ENCODE data around the gene TLE1.

The TLE1 gene

GRCh38 chr9:81682177-81682576, 7.2 kb downstream of the TLE1 start:
- ChIA-PET CTCF (interaction anchor here (0.6 kb wide), 1 partner anchor 1509 kb away, joined by 3 read pairs; no protein-coding TSS in a partner anchor), POLR2A (no interaction called here)
- 100% methylated on average over 4 of the region's 4 CpGs for WGBS (ENCODE audit: insufficient coverage)
- Histone ChIP-seq H3K27me3 (replicated peaks in 2 of 5; ENCODE audit: control insufficient read depth in 4 of 5, insufficient read depth in 5 of 5, low read length in 4 of 5) (peaks cover 7 to 33% (median 15%) of the 10 kb centered on the region in 5 experiments), H3K36me3 (ENCODE audit: control insufficient read depth in 4 of 4, insufficient read depth in 4 of 4, low read length in 3 of 4) (no peaks in the 10 kb centered on the region), H3K4me3 (ENCODE audit: control insufficient read depth in 1 of 7, extremely low read depth in 1 of 7, insufficient read depth in 4 of 7, low read depth in 2 of 7, low read length in 6 of 7) (peak overlapping the region in 2 of 7 experiments; percentile 26 to 44), H3K4me1 (ENCODE audit: control extremely low read depth in 1 of 4, control insufficient read depth in 4 of 4, insufficient read depth in 4 of 4, low read length in 3 of 4) (peaks cover 13 to 26% (median 21%) of the 10 kb centered on the region in 4 experiments), H3K27ac (ENCODE audit: insufficient read depth in 1 of 2, low read depth in 1 of 2, low read length in 2 of 2, poor library complexity in 1 of 2, severe bottlenecking in 2 of 2) (no peak overlapping the region), H3K9me3 (ENCODE audit: control extremely low read depth in 1 of 5, control insufficient read depth in 4 of 5, insufficient read depth in 2 of 5, low read depth in 1 of 5, low read length in 4 of 5) (no peaks in the 10 kb centered on the region)
- no peak for DNase-seq

GRCh38 chr9:81680506-81680905, 8.8 kb downstream of the TLE1 start:
- ChIA-PET CTCF (no interaction called here), POLR2A (no interaction called here)
- 100% methylated on average over 1 of the region's 1 CpG for WGBS (ENCODE audit: insufficient coverage)
- H3K27me3 ChIP-seq (replicated peaks in 2 of 5; ENCODE audit: control insufficient read depth in 4 of 5, insufficient read depth in 5 of 5, low read length in 4 of 5) = peaks cover 2 to 16% (median 5%) of the 10 kb centered on the region in 5 experiments
- H3K9me3 ChIP-seq (ENCODE audit: control extremely low read depth in 1 of 5, control insufficient read depth in 4 of 5, insufficient read depth in 2 of 5, low read depth in 1 of 5, low read length in 4 of 5) = no peaks in the 10 kb centered on the region
- peaks cover 5 to 19% (median 14%) of the 10 kb centered on the region in 4 experiments for H3K4me1 ChIP-seq (ENCODE audit: control extremely low read depth in 1 of 4, control insufficient read depth in 4 of 4, insufficient read depth in 4 of 4, low read length in 3 of 4)
- H3K27ac ChIP-seq (ENCODE audit: insufficient read depth in 1 of 2, low read depth in 1 of 2, low read length in 2 of 2, poor library complexity in 1 of 2, severe bottlenecking in 2 of 2) = no peak overlapping the region
- no peaks in the 10 kb centered on the region for H3K36me3 ChIP-seq (ENCODE audit: control insufficient read depth in 4 of 4, insufficient read depth in 4 of 4, low read length in 3 of 4)
- DNase-seq = no peak
- H3K4me3 ChIP-seq (ENCODE audit: control insufficient read depth in 1 of 7, extremely low read depth in 1 of 7, insufficient read depth in 4 of 7, low read depth in 2 of 7, low read length in 6 of 7) = no peak overlapping the region

GRCh38 chr9:81680006-81680405, 9.3 kb downstream of the TLE1 start:
- CTCF ChIA-PET = interaction anchor here (0.6 kb wide), 1 partner anchor 138 kb away, joined by 3 read pairs; no protein-coding TSS in a partner anchor
- no peak for DNase-seq
- POLR2A ChIA-PET = no interaction called here
- Histone ChIP-seq H3K36me3 (ENCODE audit: control insufficient read depth in 4 of 4, insufficient read depth in 4 of 4, low read length in 3 of 4) (no peaks in the 10 kb centered on the region), H3K9me3 (ENCODE audit: control extremely low read depth in 1 of 5, control insufficient read depth in 4 of 5, insufficient read depth in 2 of 5, low read depth in 1 of 5, low read length in 4 of 5) (no peaks in the 10 kb centered on the region), H3K4me3 (ENCODE audit: control insufficient read depth in 1 of 7, extremely low read depth in 1 of 7, insufficient read depth in 4 of 7, low read depth in 2 of 7, low read length in 6 of 7) (no peak overlapping the region), H3K27me3 (replicated peaks in 2 of 5; ENCODE audit: control insufficient read depth in 4 of 5, insufficient read depth in 5 of 5, low read length in 4 of 5) (peaks cover 2 to 11% (median 5%) of the 10 kb centered on the region in 5 experiments), H3K4me1 (ENCODE audit: control extremely low read depth in 1 of 4, control insufficient read depth in 4 of 4, insufficient read depth in 4 of 4, low read length in 3 of 4) (peaks cover 5 to 19% (median 14%) of the 10 kb centered on the region in 4 experiments), H3K27ac (ENCODE audit: insufficient read depth in 1 of 2, low read depth in 1 of 2, low read length in 2 of 2, poor library complexity in 1 of 2, severe bottlenecking in 2 of 2) (no peak overlapping the region)
- 84% methylated on average over 8 of the region's 9 CpGs for WGBS (ENCODE audit: insufficient coverage)

GRCh38 chr9:81678088-81678487, 11.3 kb downstream of the TLE1 start:
- H3K4me1 ChIP-seq (ENCODE audit: control extremely low read depth in 1 of 4, control insufficient read depth in 4 of 4, insufficient read depth in 4 of 4, low read length in 3 of 4) = peaks cover 5 to 16% (median 13%) of the 10 kb centered on the region in 4 experiments
- WGBS (ENCODE audit: insufficient coverage) = no CpG with 5 or more reads among the region's 1 CpG

GRCh38 chr9:81676395-81676794, 13.0 kb downstream of the TLE1 start:
- Histone ChIP-seq H3K27me3 (replicated peaks in 2 of 5; ENCODE audit: control insufficient read depth in 4 of 5, insufficient read depth in 5 of 5, low read length in 4 of 5) (peaks cover 0 to 2% (median 0%) of the 10 kb centered on the region in 5 experiments), H3K4me3 (ENCODE audit: control insufficient read depth in 1 of 7, extremely low read depth in 1 of 7, insufficient read depth in 4 of 7, low read depth in 2 of 7, low read length in 6 of 7) (no peak overlapping the region), H3K36me3 (ENCODE audit: control insufficient read depth in 4 of 4, insufficient read depth in 4 of 4, low read length in 3 of 4) (no peaks in the 10 kb centered on the region), H3K4me1 (ENCODE audit: control extremely low read depth in 1 of 4, control insufficient read depth in 4 of 4, insufficient read depth in 4 of 4, low read length in 3 of 4) (peaks cover 0 to 6% (median 3%) of the 10 kb centered on the region in 4 experiments), H3K9me3 (ENCODE audit: control extremely low read depth in 1 of 5, control insufficient read depth in 4 of 5, insufficient read depth in 2 of 5, low read depth in 1 of 5, low read length in 4 of 5) (no peaks in the 10 kb centered on the region), H3K27ac (ENCODE audit: insufficient read depth in 1 of 2, low read depth in 1 of 2, low read length in 2 of 2, poor library complexity in 1 of 2, severe bottlenecking in 2 of 2) (no peak overlapping the region)
- no peak for DNase-seq
- WGBS (ENCODE audit: insufficient coverage) = 100% methylated on average over 2 of the region's 2 CpGs
- ChIA-PET POLR2A (no interaction called here), CTCF (interaction anchor here (1.1 kb wide), 1 partner anchor 139 kb away, joined by 3 read pairs; no protein-coding TSS in a partner anchor)

More at GRCh38 chr9:81678088-81678487, 11.3 kb downstream of the TLE1 start:
- DNase-seq = no peak
- ChIA-PET CTCF (interaction anchor here (0.9 to 1.4 kb wide), 3 partner anchors 9 to 48 kb away, joined by 4 to 5 read pairs (median 5); no protein-coding TSS in a partner anchor), POLR2A (no interaction called here)
- no peak overlapping the region for H3K4me3 ChIP-seq (ENCODE audit: control insufficient read depth in 1 of 7, extremely low read depth in 1 of 7, insufficient read depth in 4 of 7, low read depth in 2 of 7, low read length in 6 of 7)
- H3K27ac ChIP-seq (ENCODE audit: insufficient read depth in 1 of 2, low read depth in 1 of 2, low read length in 2 of 2, poor library complexity in 1 of 2, severe bottlenecking in 2 of 2) = no peak overlapping the region
- no peaks in the 10 kb centered on the region for H3K36me3 ChIP-seq (ENCODE audit: control insufficient read depth in 4 of 4, insufficient read depth in 4 of 4, low read length in 3 of 4)
- H3K9me3 ChIP-seq (ENCODE audit: control extremely low read depth in 1 of 5, control insufficient read depth in 4 of 5, insufficient read depth in 2 of 5, low read depth in 1 of 5, low read length in 4 of 5) = no peaks in the 10 kb centered on the region
- H3K27me3 ChIP-seq (replicated peaks in 2 of 5; ENCODE audit: control insufficient read depth in 4 of 5, insufficient read depth in 5 of 5, low read length in 4 of 5) = peaks cover 0 to 3% (median 2%) of the 10 kb centered on the region in 5 experiments

- POLR2A ChIA-PET = no interaction called here
- Histone ChIP-seq H3K4me3 (ENCODE audit: control insufficient read depth in 1 of 7, extremely low read depth in 1 of 7, insufficient read depth in 4 of 7, low read depth in 2 of 7, low read length in 6 of 7) (no peak overlapping the region), H3K27ac (ENCODE audit: insufficient read depth in 1 of 2, low read depth in 1 of 2, low read length in 2 of 2, poor library complexity in 1 of 2, severe bottlenecking in 2 of 2) (no peak overlapping the region), H3K36me3 (ENCODE audit: control insufficient read depth in 4 of 4, insufficient read depth in 4 of 4, low read length in 3 of 4) (no peaks in the 10 kb centered on the region), H3K27me3 (replicated peaks in 2 of 5; ENCODE audit: control insufficient read depth in 4 of 5, insufficient read depth in 5 of 5, low read length in 4 of 5) (no peaks in the 10 kb centered on the region), H3K9me3 (ENCODE audit: control extremely low read depth in 1 of 5, control insufficient read depth in 4 of 5, insufficient read depth in 2 of 5, low read depth in 1 of 5, low read length in 4 of 5) (no peaks in the 10 kb centered on the region), H3K4me1 (ENCODE audit: control extremely low read depth in 1 of 4, control insufficient read depth in 4 of 4, insufficient read depth in 4 of 4, low read length in 3 of 4) (peaks cover 0 to 6% (median 3%) of the 10 kb centered on the region in 4 experiments)
- CTCF ChIA-PET = no interaction called here
- WGBS (ENCODE audit: insufficient coverage) = 55% methylated on average over 2 of the region's 5 CpGs
- DNase-seq = no peak
These were observed 16.0 kb downstream of the TLE1 start for GRCh38 chr9:81673310-81673709.

- CTCF ChIA-PET = no interaction called here
- POLR2A ChIA-PET = no interaction called here
- no peaks in the 10 kb centered on the region for H3K36me3 ChIP-seq (ENCODE audit: control insufficient read depth in 4 of 4, insufficient read depth in 4 of 4, low read length in 3 of 4)
- no peak overlapping the region for H3K27ac ChIP-seq (ENCODE audit: insufficient read depth in 1 of 2, low read depth in 1 of 2, low read length in 2 of 2, poor library complexity in 1 of 2, severe bottlenecking in 2 of 2)
- no peak overlapping the region for H3K4me3 ChIP-seq (ENCODE audit: control insufficient read depth in 1 of 7, extremely low read depth in 1 of 7, insufficient read depth in 4 of 7, low read depth in 2 of 7, low read length in 6 of 7)
- no peak for DNase-seq
- no peaks in the 10 kb centered on the region for H3K4me1 ChIP-seq (ENCODE audit: control extremely low read depth in 1 of 4, control insufficient read depth in 4 of 4, insufficient read depth in 4 of 4, low read length in 3 of 4)
- H3K9me3 ChIP-seq (ENCODE audit: control extremely low read depth in 1 of 5, control insufficient read depth in 4 of 5, insufficient read depth in 2 of 5, low read depth in 1 of 5, low read length in 4 of 5) = no peaks in the 10 kb centered on the region
- WGBS (ENCODE audit: insufficient coverage) = no CpG with 5 or more reads among the region's 3 CpGs
- H3K27me3 ChIP-seq (replicated peaks in 2 of 5; ENCODE audit: control insufficient read depth in 4 of 5, insufficient read depth in 5 of 5, low read length in 4 of 5) = no peaks in the 10 kb centered on the region
These were observed 17.5 kb downstream of the TLE1 start for GRCh38 chr9:81671880-81672280.

Data from common myeloid progenitor, CD34-positive (primary cell).